SK-N-SH treated with all-trans-retinoic acid at 6 μM for 48 hours (cell line): Measurements from ENCODE around the gene EHD1.
A peak's percentile ranks its signal among the peaks of the same experiment; 100 is the strongest.
"Not testable (repeated sequence)": the region's sequence is repeated elsewhere in the genome, so short reads cannot be mapped to it uniquely, and the experiment has no call there.

Experiments
- ATAC-seq: fragments of 200-7000 bp; cut with Tn5 transposase; 3 replicates; pipeline ENCODE4 v1.9.1; 2020; ENCODE audit warnings: mild to moderate bottlenecking, moderate library complexity
- ARNTL ChIP-seq: fragments of 450-650 bp; formaldehyde crosslinking; IDR thresholded peaks from 2 replicates; pipeline ENCODE4 v1.5.0; 2020; ENCODE audit warnings: low read depth, mild to moderate bottlenecking, moderate library complexity, borderline replicate concordance
- BACH2 ChIP-seq: fragments of 250-450 bp; sonication (Bioruptor Pico); IDR thresholded peaks from 2 replicates; pipeline ENCODE4 v1.9.0; 2021; ENCODE audit warnings: mild to moderate bottlenecking, borderline replicate concordance
- CREB5 ChIP-seq: fragments of 250-450 bp; sonication (Bioruptor Pico); IDR thresholded peaks from 2 replicates; pipeline ENCODE4 v1.5.1; 2020; ENCODE audit warnings: low read depth, mild to moderate bottlenecking, moderate library complexity
- CSDC2 ChIP-seq: fragments of 250-450 bp; sonication (Bioruptor Pico); IDR thresholded peaks from 2 replicates; pipeline ENCODE4 v1.5.0; 2020; ENCODE audit warnings: mild to moderate bottlenecking, moderate library complexity
- CSRNP3 ChIP-seq: fragments of 250-450 bp; sonication (Bioruptor Pico); IDR thresholded peaks from 2 replicates; pipeline ENCODE4 v1.5.1; 2021; ENCODE audit warnings: mild to moderate bottlenecking, moderate library complexity
- ESRRG ChIP-seq: fragments of 250-450 bp; sonication (Bioruptor Pico); IDR thresholded peaks from 2 replicates; pipeline ENCODE4 v1.6.1; 2021; ENCODE audit warnings: mild to moderate bottlenecking
- GLIS3 ChIP-seq: fragments of 250-450 bp; sonication (Bioruptor Pico); IDR thresholded peaks from 2 replicates; pipeline ENCODE4 v1.5.0; 2020; ENCODE audit warnings: mild to moderate bottlenecking, moderate library complexity
- ISL1 ChIP-seq: fragments of 250-450 bp; sonication (Bioruptor Pico); IDR thresholded peaks from 2 replicates; pipeline ENCODE4 v2.1.2; 2022; ENCODE audit warnings: mild to moderate bottlenecking, moderate library complexity
- OSR1 ChIP-seq: fragments of 250-450 bp; sonication (Bioruptor Pico); IDR thresholded peaks from 2 replicates; pipeline ENCODE4 v1.8.0; 2022; ENCODE audit warnings: moderate library complexity, mild to moderate bottlenecking, inconsistent platforms
- POU6F1 ChIP-seq: fragments of 250-450 bp; sonication (Bioruptor Pico); IDR thresholded peaks from 2 replicates; pipeline ENCODE4 v1.8.0; 2021; ENCODE audit warnings: low read depth, mild to moderate bottlenecking, moderate library complexity, borderline replicate concordance
- RARB ChIP-seq: fragments of 250-450 bp; sonication (Bioruptor Pico); IDR thresholded peaks from 2 replicates; pipeline ENCODE4 v1.8.0; 2021; ENCODE audit warnings: mild to moderate bottlenecking, moderate library complexity
- SNAI2 ChIP-seq: fragments of 250-450 bp; sonication (Bioruptor Pico); IDR thresholded peaks from 2 replicates; pipeline ENCODE4 v1.5.0; 2020; ENCODE audit warnings: mild to moderate bottlenecking, moderate library complexity
- TOX ChIP-seq: fragments of 250-450 bp; sonication (Bioruptor Pico); IDR thresholded peaks from 2 replicates; pipeline ENCODE4 v1.8.0; 2021; ENCODE audit warnings: mild to moderate bottlenecking, moderate library complexity, borderline replicate concordance
- TSHZ2 ChIP-seq: fragments of 250-450 bp; sonication (Bioruptor Pico); IDR thresholded peaks from 2 replicates; pipeline ENCODE4 v1.5.0; 2020; ENCODE audit warnings: mild to moderate bottlenecking, moderate library complexity
- ZFP3 ChIP-seq: fragments of 250-450 bp; sonication (Bioruptor Pico); IDR thresholded peaks from 2 replicates; pipeline ENCODE4 v1.5.0; 2020; ENCODE audit warnings: mild to moderate bottlenecking, moderate library complexity
- ZFP30 ChIP-seq: fragments of 450-650 bp; formaldehyde crosslinking; IDR thresholded peaks from 2 replicates; pipeline ENCODE4 v1.5.0; 2022; ENCODE audit warnings: mild to moderate bottlenecking, moderate library complexity
- ZNF565 ChIP-seq: fragments of 450-650 bp; formaldehyde crosslinking; conservative IDR thresholded peaks from 2 replicates; pipeline ENCODE4 v1.5.0; 2020; ENCODE audit warnings: low read depth, mild to moderate bottlenecking, moderate library complexity
- ZNF70 ChIP-seq: fragments of 450-650 bp; formaldehyde crosslinking; IDR thresholded peaks from 2 replicates; pipeline ENCODE4 v1.5.0; 2020; ENCODE audit warnings: mild to moderate bottlenecking, moderate library complexity
- ZNF8 ChIP-seq: fragments of 450-650 bp; formaldehyde crosslinking; IDR thresholded peaks from 2 replicates; pipeline ENCODE4 v1.5.0; 2020; ENCODE audit warnings: mild to moderate bottlenecking, moderate library complexity

Gene EHD1

GRCh38 chr11:64846998-64847666 lies 31.3 kb downstream of the EHD1 start:
- no peak for TF ChIP-seq ZFP3 (CRISPR knock-in tag)
- TF ChIP-seq RARB (CRISPR knock-in tag), result no peak
- TF ChIP-seq BACH2 (CRISPR knock-in tag), result no peak
- no peak for TF ChIP-seq CSDC2 (CRISPR knock-in tag)
- no peak for TF ChIP-seq ARNTL (CRISPR knock-in tag)
- no peak for TF ChIP-seq SNAI2
- no peak for TF ChIP-seq ZNF565 (CRISPR knock-in tag)
- no peak for TF ChIP-seq POU6F1 (CRISPR knock-in tag)
- TF ChIP-seq ZNF70 (CRISPR knock-in tag), result no peak
- peak; percentile 92 for ATAC-seq

GRCh38 chr11:64845776-64846129 lies 32.7 kb downstream of the EHD1 start:
- not testable (repeated sequence) for ATAC-seq

GRCh38 chr11:64845129-64845775 lies 33.2 kb downstream of the EHD1 start:
- no peak for ATAC-seq
- TF ChIP-seq SNAI2, result no peak
- TF ChIP-seq ISL1 (CRISPR knock-in tag), result no peak
- TF ChIP-seq TOX (CRISPR knock-in tag), result no peak
- no peak for TF ChIP-seq OSR1 (CRISPR knock-in tag)
- no peak for TF ChIP-seq ZNF565 (CRISPR knock-in tag)
- TF ChIP-seq GLIS3 (CRISPR knock-in tag), result no peak
- no peak for TF ChIP-seq CSDC2 (CRISPR knock-in tag)
- TF ChIP-seq ARNTL (CRISPR knock-in tag), result no peak
- TF ChIP-seq ESRRG (CRISPR knock-in tag), result no peak
- TF ChIP-seq TSHZ2 (CRISPR knock-in tag), result no peak
- no peak for TF ChIP-seq POU6F1 (CRISPR knock-in tag)
- TF ChIP-seq RARB (CRISPR knock-in tag), result no peak
- TF ChIP-seq BACH2 (CRISPR knock-in tag), result no peak
- TF ChIP-seq CREB5 (CRISPR knock-in tag), result no peak
- no peak for TF ChIP-seq ZNF8 (CRISPR knock-in tag)
- no peak for TF ChIP-seq ZFP30 (CRISPR knock-in tag)

GRCh38 chr11:64844330-64845128 lies 33.9 kb downstream of the EHD1 start, which contains the start of gene CDC42BPG:
Gene CDC42BPG (minus strand): TSS chr11:64844653. CDS start chr11:64844569, 84 bp downstream.
- ATAC-seq, result peak; percentile 70
- TF ChIP-seq RARB (CRISPR knock-in tag), result no peak
- no peak for TF ChIP-seq CSRNP3 (CRISPR knock-in tag)
